ENCODE data around the gene ZP4.

DNA sequence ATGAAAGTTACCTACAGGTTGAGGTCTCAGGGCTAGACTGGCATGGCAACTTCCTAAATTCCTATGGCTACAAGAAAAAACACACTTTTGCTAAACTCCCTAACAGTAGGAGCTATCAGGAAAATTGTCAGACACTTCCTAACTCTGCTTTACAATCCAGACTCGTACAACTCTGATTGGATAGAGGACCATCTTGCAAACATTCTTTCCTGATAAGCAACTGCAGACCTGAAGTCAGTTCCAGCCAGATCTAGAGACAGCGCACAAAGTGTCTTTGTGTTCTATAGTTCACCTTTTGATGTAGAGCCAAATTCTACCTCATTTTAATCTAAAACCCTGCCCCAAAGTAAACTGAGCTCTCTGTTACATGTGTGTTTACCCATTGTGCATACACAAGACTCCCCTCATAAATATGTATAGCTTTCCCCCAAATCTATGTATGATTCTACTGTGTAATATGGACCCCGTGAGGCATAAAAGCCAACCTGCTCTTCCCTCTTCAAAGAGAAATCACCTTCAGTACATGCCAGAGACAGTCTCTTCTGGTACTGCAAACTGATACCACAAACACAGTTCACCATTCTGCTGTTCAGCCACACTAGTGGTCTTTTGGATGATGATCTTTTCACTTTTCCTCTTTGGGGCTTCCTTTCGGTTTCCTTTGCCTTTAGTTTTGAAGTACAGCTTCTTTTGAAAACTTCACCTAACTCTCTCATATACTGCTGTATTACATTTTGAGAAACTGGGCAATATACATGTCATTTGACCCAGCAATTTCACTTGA lies 21.7 kb downstream of the ZP4 start:
- TF ChIP-seq, protein P1, sequence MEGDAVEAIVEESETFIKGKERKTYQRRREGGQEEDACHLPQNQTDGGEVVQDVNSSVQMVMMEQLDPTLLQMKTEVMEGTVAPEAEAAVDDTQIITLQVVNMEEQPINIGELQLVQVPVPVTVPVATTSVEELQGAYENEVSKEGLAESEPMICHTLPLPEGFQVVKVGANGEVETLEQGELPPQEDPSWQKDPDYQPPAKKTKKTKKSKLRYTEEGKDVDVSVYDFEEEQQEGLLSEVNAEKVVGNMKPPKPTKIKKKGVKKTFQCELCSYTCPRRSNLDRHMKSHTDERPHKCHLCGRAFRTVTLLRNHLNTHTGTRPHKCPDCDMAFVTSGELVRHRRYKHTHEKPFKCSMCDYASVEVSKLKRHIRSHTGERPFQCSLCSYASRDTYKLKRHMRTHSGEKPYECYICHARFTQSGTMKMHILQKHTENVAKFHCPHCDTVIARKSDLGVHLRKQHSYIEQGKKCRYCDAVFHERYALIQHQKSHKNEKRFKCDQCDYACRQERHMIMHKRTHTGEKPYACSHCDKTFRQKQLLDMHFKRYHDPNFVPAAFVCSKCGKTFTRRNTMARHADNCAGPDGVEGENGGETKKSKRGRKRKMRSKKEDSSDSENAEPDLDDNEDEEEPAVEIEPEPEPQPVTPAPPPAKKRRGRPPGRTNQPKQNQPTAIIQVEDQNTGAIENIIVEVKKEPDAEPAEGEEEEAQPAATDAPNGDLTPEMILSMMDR (IDR thresholded peaks at IDR 0.05), result no peak
- TF ChIP-seq POLR2A (IDR thresholded peaks at IDR 0.05), result no peak
